Fibroblast of mammary gland (primary cell): ENCODE measurements around the gene NELL2.

Experiments
- DNase-seq: peaks from one replicate; pipeline ENCODE4 v3.0.0-alpha.2; 2010; ENCODE audit warnings: low read depth
- H3K4me3 ChIP-seq: 2 replicates; pipeline ENCODE4 v1.5.1; 2011; ENCODE audit warnings: low read depth, mild to moderate bottlenecking, low read length, moderate library complexity; ENCODE audit not compliant: control insufficient read depth
- TF ChIP-seq, protein P1 (sequence below): conservative IDR thresholded peaks from 2 replicates; pipeline ENCODE4 v1.5.1; 2011; ENCODE audit warnings: low read depth, low read length, inconsistent platforms; ENCODE audit not compliant: control insufficient read depth, insufficient read depth

NELL2 gene

DNA sequence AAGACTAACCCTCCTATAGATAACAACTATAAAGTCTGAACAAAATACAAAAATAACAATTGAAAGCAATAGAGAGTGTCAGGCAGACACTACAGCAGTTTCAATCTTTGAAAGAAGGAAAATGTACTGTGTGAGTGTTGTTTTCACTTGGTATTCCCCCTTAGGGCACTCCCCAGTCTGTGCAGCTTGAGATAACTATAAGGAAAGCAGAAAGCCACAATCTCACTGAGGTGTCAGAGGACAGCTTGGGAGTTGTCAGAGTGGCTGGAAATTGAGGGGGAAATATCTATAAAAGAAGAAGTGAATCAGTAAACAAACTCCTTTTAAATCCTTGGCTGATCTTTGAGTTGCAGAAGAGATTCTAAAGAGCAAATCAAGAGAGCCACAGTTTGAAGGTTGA, 364.8 kb downstream of the NELL2 start:
- no peak overlapping the region for H3K4me3 ChIP-seq
- DNase-seq, result no peak
- TF ChIP-seq, protein P1, sequence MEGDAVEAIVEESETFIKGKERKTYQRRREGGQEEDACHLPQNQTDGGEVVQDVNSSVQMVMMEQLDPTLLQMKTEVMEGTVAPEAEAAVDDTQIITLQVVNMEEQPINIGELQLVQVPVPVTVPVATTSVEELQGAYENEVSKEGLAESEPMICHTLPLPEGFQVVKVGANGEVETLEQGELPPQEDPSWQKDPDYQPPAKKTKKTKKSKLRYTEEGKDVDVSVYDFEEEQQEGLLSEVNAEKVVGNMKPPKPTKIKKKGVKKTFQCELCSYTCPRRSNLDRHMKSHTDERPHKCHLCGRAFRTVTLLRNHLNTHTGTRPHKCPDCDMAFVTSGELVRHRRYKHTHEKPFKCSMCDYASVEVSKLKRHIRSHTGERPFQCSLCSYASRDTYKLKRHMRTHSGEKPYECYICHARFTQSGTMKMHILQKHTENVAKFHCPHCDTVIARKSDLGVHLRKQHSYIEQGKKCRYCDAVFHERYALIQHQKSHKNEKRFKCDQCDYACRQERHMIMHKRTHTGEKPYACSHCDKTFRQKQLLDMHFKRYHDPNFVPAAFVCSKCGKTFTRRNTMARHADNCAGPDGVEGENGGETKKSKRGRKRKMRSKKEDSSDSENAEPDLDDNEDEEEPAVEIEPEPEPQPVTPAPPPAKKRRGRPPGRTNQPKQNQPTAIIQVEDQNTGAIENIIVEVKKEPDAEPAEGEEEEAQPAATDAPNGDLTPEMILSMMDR, result no peak

DNA sequence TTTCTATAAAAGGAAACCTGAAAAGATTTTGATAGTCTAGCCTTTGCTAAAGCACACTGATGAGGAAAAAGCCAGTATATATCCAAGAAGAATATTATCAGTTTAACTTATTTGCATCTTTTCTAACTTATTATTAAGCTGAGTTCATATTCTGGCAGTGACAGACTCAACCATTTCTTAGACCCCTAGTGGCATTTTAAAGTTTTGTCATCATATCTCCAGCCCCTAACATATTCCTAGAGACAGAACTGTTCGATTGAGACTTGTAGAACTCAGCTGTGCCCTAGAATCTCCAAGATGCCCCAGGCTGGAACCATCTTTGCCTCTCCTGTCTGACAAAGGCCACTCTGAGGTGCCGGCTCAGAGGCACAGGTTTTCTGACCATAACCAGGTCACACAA, 365.6 kb downstream of the NELL2 start:
- DNase-seq, result no peak
- TF ChIP-seq, protein P1, result no peak
- H3K4me3 ChIP-seq, result no peak overlapping the region

DNA sequence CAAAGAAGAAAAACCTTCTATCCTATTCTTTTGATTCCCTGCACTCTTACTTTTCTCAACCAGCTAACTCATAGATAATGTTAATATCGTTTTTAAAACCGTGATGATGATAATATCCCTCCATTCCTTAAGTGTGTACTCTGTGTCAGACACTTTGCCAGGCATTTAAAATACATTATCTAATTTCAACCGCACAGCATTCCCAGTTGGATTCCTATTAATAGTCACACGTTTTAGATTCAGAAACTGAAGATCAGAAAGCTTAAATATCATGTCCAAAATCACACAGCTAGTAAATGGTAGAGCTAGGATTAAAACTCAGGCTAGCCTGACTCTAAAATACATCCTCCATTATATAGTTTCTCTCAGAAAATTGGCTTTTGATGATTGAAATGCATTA, 366.0 kb downstream of the NELL2 start:
- TF ChIP-seq, protein P1, result no peak
- H3K4me3 ChIP-seq, result no peak overlapping the region
- DNase-seq, result no peak

DNA sequence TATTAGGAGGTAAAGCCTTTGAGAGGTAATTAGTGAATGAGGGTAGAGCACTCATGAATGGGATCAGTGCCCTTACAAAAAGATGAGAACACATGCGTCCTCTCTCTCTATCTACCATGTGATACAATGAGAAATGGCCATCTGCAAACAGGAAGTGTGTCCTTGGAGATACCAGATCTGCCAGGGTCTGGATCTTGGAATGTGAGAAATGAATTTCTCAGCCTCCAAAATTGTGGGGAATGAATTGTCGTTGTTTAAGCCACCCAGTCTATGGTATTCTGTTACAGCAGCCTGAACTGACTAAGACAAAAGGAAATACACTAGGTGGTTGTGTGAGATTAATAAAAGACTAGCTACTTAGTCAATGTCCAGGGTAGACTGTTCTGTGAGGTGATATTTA, 366.6 kb downstream of the NELL2 start:
- DNase-seq, result no peak
- H3K4me3 ChIP-seq, result no peak overlapping the region
- TF ChIP-seq, protein P1, result no peak

DNA sequence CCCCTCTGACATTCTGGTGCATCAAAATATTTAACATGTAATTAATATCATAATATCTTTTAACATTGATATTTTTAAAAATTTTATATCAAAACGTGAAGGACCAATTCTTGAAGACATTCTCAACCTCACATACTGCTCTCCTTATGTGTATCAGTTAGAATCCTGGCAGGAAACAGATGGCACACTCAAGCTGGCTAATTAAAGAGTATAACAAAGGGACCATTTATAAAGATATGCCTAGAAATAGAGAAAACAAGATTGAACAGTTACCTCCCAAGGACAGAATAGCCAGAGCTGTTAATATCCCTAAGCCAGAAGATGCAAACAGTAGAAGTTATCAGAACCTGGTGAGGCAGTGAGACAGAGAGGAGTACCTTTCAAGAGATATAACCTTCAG, 368.7 kb downstream of the NELL2 start:
- no peak overlapping the region for H3K4me3 ChIP-seq
- no peak for DNase-seq
- TF ChIP-seq, protein P1, result no peak

DNA sequence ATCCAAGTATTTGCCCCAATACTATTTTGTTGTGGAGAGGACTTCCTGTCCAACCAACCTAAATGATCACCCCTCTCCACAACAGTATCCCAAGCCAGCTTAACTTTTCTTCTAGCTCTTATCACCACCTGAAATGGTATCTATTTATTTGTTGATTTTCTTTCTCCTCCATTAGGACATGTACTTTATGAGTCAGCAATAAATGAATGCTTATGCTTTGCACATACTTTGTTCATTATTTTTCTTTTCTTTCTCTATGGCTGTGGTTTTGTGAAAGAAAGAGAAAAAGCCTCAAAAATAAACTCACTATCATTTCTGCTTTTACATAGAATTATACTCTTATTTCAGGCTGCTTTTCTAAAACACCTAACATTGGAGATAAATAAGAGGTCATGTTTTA, 371.3 kb downstream of the NELL2 start:
- TF ChIP-seq, protein P1, result no peak
- DNase-seq, result no peak
- no peak overlapping the region for H3K4me3 ChIP-seq

DNA sequence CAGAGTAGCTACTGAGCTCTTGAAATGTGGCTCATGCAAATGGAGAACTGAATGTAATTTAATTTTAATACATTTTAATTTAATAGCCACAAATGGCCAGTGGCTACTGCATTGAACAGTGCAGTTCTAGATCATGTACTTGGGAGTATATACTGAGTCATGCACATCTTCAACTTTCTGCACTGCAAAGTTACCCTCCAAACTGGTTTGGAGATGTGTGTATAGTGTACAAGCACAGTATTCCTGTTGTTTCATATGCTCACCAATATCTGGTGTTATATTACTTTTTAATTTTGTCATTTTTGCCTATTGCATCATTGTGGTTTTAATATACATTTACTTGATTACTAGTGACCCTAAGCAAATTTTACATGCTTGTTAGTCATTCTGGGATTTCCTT, 372.8 kb downstream of the NELL2 start:
- H3K4me3 ChIP-seq, result no peak overlapping the region
- TF ChIP-seq, protein P1, result no peak
- DNase-seq, result no peak
